ENCODE data around the gene STXBP6. TPM values are rescaled to one million over a fixed set of nuclear protein-coding genes. Genes with fewer than 3 reads are reported as not detected.

Gene STXBP6
- total RNA-seq, 1 experiment from 2014 or later = 6.4 TPM

GRCh38 chr14:24813819-24814259 lies 236.1 kb downstream of the STXBP6 start:
- Mint-ChIP-seq H3K9me3 (ENCODE audit: low read depth, unreplicated experiment) (no peaks in the 10 kb centered on the region), H3K27ac (ENCODE audit: unreplicated experiment) (no peak overlapping the region), H3K4me1 (ENCODE audit: low read depth, unreplicated experiment) (peaks cover 82% of the 10 kb centered on the region), H3K27me3 (ENCODE audit: unreplicated experiment) (no peaks in the 10 kb centered on the region), H3K4me3 (ENCODE audit: low read depth, unreplicated experiment) (no peak overlapping the region), H3K36me3 (ENCODE audit: insufficient read depth, unreplicated experiment) (peaks cover 11% of the 10 kb centered on the region)
- no peak for TF ChIP-seq CTCF (IDR thresholded peaks at IDR 0.05; ENCODE audit: unreplicated experiment)
- no peak for DNase-seq
- CTCF ChIA-PET = no interaction called here
- no TSS peak for BruUV-seq (replicated peaks)
- intact Hi-C loops (cut with micrococcal nuclease; ENCODE audit: unreplicated experiment) = no loop called here

GRCh38 chr14:24813089-24813815 lies 236.7 kb downstream of the STXBP6 start:
- CTCF ChIA-PET = interaction anchor here (0.5 kb wide), 1 partner anchor 335 kb away, joined by 4 read pairs; no protein-coding TSS in a partner anchor
- TF ChIP-seq CTCF (IDR thresholded peaks at IDR 0.05; ENCODE audit: unreplicated experiment) = no peak
- Mint-ChIP-seq H3K36me3 (ENCODE audit: insufficient read depth, unreplicated experiment) (peaks cover 11% of the 10 kb centered on the region), H3K4me3 (ENCODE audit: low read depth, unreplicated experiment) (no peak overlapping the region), H3K27ac (ENCODE audit: unreplicated experiment) (no peak overlapping the region), H3K4me1 (ENCODE audit: low read depth, unreplicated experiment) (peaks cover 82% of the 10 kb centered on the region), H3K27me3 (ENCODE audit: unreplicated experiment) (no peaks in the 10 kb centered on the region), H3K9me3 (ENCODE audit: low read depth, unreplicated experiment) (no peaks in the 10 kb centered on the region)
- DNase-seq = no peak
- no TSS peak for BruUV-seq (replicated peaks)
- intact Hi-C loops (cut with micrococcal nuclease; ENCODE audit: unreplicated experiment) = no loop called here

- H3K36me3 Mint-ChIP-seq (ENCODE audit: insufficient read depth, unreplicated experiment) = peaks cover 5% of the 10 kb centered on the region
- no peaks in the 10 kb centered on the region for H3K9me3 Mint-ChIP-seq (ENCODE audit: low read depth, unreplicated experiment)
- no peak for DNase-seq
- CTCF ChIA-PET = interaction anchor here (0.7 to 2.1 kb wide), 7 partner anchors 40 to 324 kb away, joined by 3 to 13 read pairs (median 4); no protein-coding TSS in a partner anchor
- no peaks in the 10 kb centered on the region for H3K27me3 Mint-ChIP-seq (ENCODE audit: unreplicated experiment)
- TF ChIP-seq CTCF (IDR thresholded peaks at IDR 0.05; ENCODE audit: unreplicated experiment) = no peak
- H3K4me3 Mint-ChIP-seq (ENCODE audit: low read depth, unreplicated experiment) = peak overlapping the region; percentile 35
- peaks cover 72% of the 10 kb centered on the region for H3K4me1 Mint-ChIP-seq (ENCODE audit: low read depth, unreplicated experiment)
- intact Hi-C loops (cut with micrococcal nuclease; ENCODE audit: unreplicated experiment) = loop anchor here (5.0 kb wide), 1 partner anchor 243 kb away; the partner anchor contains the start of gene STXBP6
- no TSS peak for BruUV-seq (replicated peaks)
- H3K27ac Mint-ChIP-seq (ENCODE audit: unreplicated experiment) = peak overlapping the region; percentile 74
Measured at GRCh38 chr14:24809135-24809534, 240.8 kb downstream of the STXBP6 start.

- no peaks in the 10 kb centered on the region for H3K27me3 Mint-ChIP-seq (ENCODE audit: unreplicated experiment)
- peaks cover 5% of the 10 kb centered on the region for H3K36me3 Mint-ChIP-seq (ENCODE audit: insufficient read depth, unreplicated experiment)
- peaks cover 65% of the 10 kb centered on the region for H3K4me1 Mint-ChIP-seq (ENCODE audit: low read depth, unreplicated experiment)
- CTCF ChIA-PET = interaction anchor here (2.1 kb wide), 1 partner anchor 324 kb away, joined by 13 read pairs; no protein-coding TSS in a partner anchor
- BruUV-seq (replicated peaks) = no TSS peak
- DNase-seq = no peak
- no peaks in the 10 kb centered on the region for H3K9me3 Mint-ChIP-seq (ENCODE audit: low read depth, unreplicated experiment)
- H3K27ac Mint-ChIP-seq (ENCODE audit: unreplicated experiment) = no peak overlapping the region
- H3K4me3 Mint-ChIP-seq (ENCODE audit: low read depth, unreplicated experiment) = no peak overlapping the region
- intact Hi-C loops (cut with micrococcal nuclease; ENCODE audit: unreplicated experiment) = loop anchor here (5.0 kb wide), 1 partner anchor 244 kb away; the partner anchor contains the start of gene STXBP6
- TF ChIP-seq CTCF (IDR thresholded peaks at IDR 0.05; ENCODE audit: unreplicated experiment) = no peak
Measured at GRCh38 chr14:24808412-24808811, 241.5 kb downstream of the STXBP6 start.

Data from Calu3 (cell line).